Measurements from ENCODE around the gene BOD1.

Gene BOD1

GRCh38 chr5:173616577-173617118, at the start of gene BOD1:
Gene BOD1 (minus strand): TSS chr5:173616650. CDS start chr5:173616436, 214 bp downstream.
- peak; percentile 96 for DNase-seq (ENCODE audit: low spot score)

GRCh38 chr5:173665326-173665725, 48.9 kb upstream of the BOD1 start:
- DNase-seq (ENCODE audit: low spot score) = no peak

- no peak for DNase-seq (ENCODE audit: low spot score)
Observed at GRCh38 chr5:173664154-173664526, 47.7 kb upstream of the BOD1 start.

- no peak for DNase-seq (ENCODE audit: low spot score)
Observed at GRCh38 chr5:173663352-173664153, 47.1 kb upstream of the BOD1 start.

GRCh38 chr5:173662581-173663351, 46.3 kb upstream of the BOD1 start:
- DNase-seq (ENCODE audit: low spot score) = no peak

- no peak for DNase-seq (ENCODE audit: low spot score)
Observed at GRCh38 chr5:173660481-173661280, 44.2 kb upstream of the BOD1 start.

- DNase-seq (ENCODE audit: low spot score) = no peak
Observed at GRCh38 chr5:173659423-173659822, 43.0 kb upstream of the BOD1 start.

- no peak for DNase-seq (ENCODE audit: low spot score)
Observed at GRCh38 chr5:173657741-173658356, 41.4 kb upstream of the BOD1 start.

- no peak for DNase-seq (ENCODE audit: low spot score)
Observed at GRCh38 chr5:173655196-173655797, 38.8 kb upstream of the BOD1 start.

GRCh38 chr5:173653822-173654523, 37.5 kb upstream of the BOD1 start:
- DNase-seq (ENCODE audit: low spot score) = no peak

- no peak for DNase-seq (ENCODE audit: low spot score)
Observed at GRCh38 chr5:173648308-173648866, 31.9 kb upstream of the BOD1 start.

- no peak for DNase-seq (ENCODE audit: low spot score)
Observed at GRCh38 chr5:173646692-173647091, 30.2 kb upstream of the BOD1 start.

- DNase-seq (ENCODE audit: low spot score) = no peak
Observed at GRCh38 chr5:173645890-173646574, 29.6 kb upstream of the BOD1 start.

- no peak for DNase-seq (ENCODE audit: low spot score)
Observed at GRCh38 chr5:173645437-173645807, 29.0 kb upstream of the BOD1 start.

- DNase-seq (ENCODE audit: low spot score) = no peak
Observed at GRCh38 chr5:173644673-173645436, 28.4 kb upstream of the BOD1 start.

- DNase-seq (ENCODE audit: low spot score) = no peak
Observed at GRCh38 chr5:173643964-173644363, 27.5 kb upstream of the BOD1 start.

- no peak for DNase-seq (ENCODE audit: low spot score)
Observed at GRCh38 chr5:173642895-173643481, 26.5 kb upstream of the BOD1 start.

- no peak for DNase-seq (ENCODE audit: low spot score)
Observed at GRCh38 chr5:173642191-173642816, 25.9 kb upstream of the BOD1 start.

Data from CD4-positive, alpha-beta T cell treated with Interleukin-15 for 4 hours (primary cell).